ENCODE measurements around the gene PLIN4. TPM values are rescaled to one million over a fixed set of nuclear protein-coding genes. Genes with fewer than 3 reads are reported as not detected.

The PLIN4 gene
- total and polyA plus RNA-seq, 2 experiments from 2014 or later = 0.08 TPM; not detected in 1

- H3F3A ChIP-seq (ENCODE audit: insufficient read depth) = peaks cover 6% of the 10 kb centered on the region; the same call in 1 of the 2 replicates
- DNase-seq = peak; percentile 66
- H3K27ac ChIP-seq = 0 out of 2 replicates have a peak overlapping the region, but pooled peaks have one; percentile 1
- H3K36me3 ChIP-seq (ENCODE audit: low read depth) = no peaks in the 10 kb centered on the region; the same call in 1 of the 2 replicates
- H3K79me2 ChIP-seq (ENCODE audit: insufficient read depth) = peaks cover 65% of the 10 kb centered on the region
- peak overlapping the region; percentile 94 for H3K4me3 ChIP-seq
- H4K20me1 ChIP-seq (ENCODE audit: insufficient read depth) = no peaks in the 10 kb centered on the region
- peak overlapping the region; percentile 35; the same call in 1 of the 2 replicates for H2AFZ ChIP-seq
- peak overlapping the region; percentile 89 for H3K9ac ChIP-seq
- peak overlapping the region; percentile 98 for H3K4me2 ChIP-seq (ENCODE audit: unreplicated experiment)
- peaks cover 8% of the 10 kb centered on the region; the same call in 1 of the 2 replicates for H3K4me1 ChIP-seq (ENCODE audit: insufficient read depth)
- no peaks in the 10 kb centered on the region for H3K9me3 ChIP-seq (ENCODE audit: low read depth)
- TF ChIP-seq EZH2phosphoT487 (IDR thresholded peaks at IDR 0.05; ENCODE audit: insufficient read depth, low read depth) (no peak), EZH2 (IDR thresholded peaks at IDR 0.05; ENCODE audit: insufficient read depth, poor library complexity, severe bottlenecking) (no peak)
- in situ Hi-C loops (cut with MboI) = no loop called here
- H3K27me3 ChIP-seq (replicated peaks; ENCODE audit: insufficient read depth) = no peaks in the 10 kb centered on the region
- no peaks in the 10 kb centered on the region for H3K9me2 ChIP-seq (ENCODE audit: insufficient read depth)
- 31 to 36% methylated on average over 13 of the region's 13 CpGs for WGBS, 2 experiments (ENCODE audit: low coverage in 1 of 2, low lambda C conversion rate in 2 of 2, missing lambda C conversion rate in 2 of 2)
Measured at GRCh38 chr19:4474514-4475022, 43.7 kb downstream of the PLIN4 start.

DNA sequence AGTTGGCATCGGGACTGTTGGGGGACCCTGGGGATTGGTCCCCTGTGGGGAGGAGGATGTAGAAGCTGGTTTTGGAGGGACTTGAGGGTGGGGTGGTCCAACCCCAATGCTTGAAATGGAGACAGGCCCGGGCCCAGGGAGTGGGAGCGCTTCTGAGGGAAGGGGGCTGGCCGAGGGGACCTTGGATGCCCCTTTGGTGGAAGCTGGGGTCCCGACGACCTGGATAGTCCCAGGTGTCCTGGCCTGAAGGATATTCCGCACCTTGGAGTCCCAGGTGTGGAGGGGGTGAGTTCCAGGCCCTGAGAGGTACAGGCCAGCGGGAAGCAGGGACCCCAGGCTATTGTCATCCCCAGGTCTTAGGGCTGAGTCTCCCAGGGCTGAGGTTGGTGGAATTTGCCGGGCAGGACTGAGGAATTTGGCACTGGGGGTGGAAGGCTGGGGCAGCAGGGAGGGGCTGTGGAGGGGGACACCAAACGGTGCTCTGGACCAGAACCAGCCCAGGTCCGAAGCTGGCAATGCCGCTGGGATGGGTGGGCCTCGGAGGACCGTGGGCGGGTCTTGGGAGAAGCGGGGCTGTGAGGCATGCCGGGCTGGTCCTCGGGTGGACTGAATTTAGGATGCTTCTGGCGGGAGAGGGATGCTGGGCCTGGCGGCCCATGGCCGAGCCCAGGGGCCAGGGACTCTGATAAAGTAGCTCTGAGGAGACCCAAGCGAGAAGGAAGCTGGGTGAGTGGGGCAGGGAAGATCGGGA, 44.3 kb downstream of the PLIN4 start:
- TF ChIP-seq EZH2phosphoT487 (IDR thresholded peaks at IDR 0.05; ENCODE audit: insufficient read depth, low read depth) (no peak), EZH2 (IDR thresholded peaks at IDR 0.05; ENCODE audit: insufficient read depth, poor library complexity, severe bottlenecking) (no peak)
- Histone ChIP-seq H3K9ac (peak overlapping the region; percentile 89), H3K36me3 (ENCODE audit: low read depth) (no peaks in the 10 kb centered on the region; the same call in 1 of the 2 replicates), H3F3A (ENCODE audit: insufficient read depth) (peaks cover 6% of the 10 kb centered on the region; the same call in 1 of the 2 replicates), H3K4me1 (ENCODE audit: insufficient read depth) (peaks cover 8% of the 10 kb centered on the region; the same call in 1 of the 2 replicates), H3K4me2 (ENCODE audit: unreplicated experiment) (peak overlapping the region; percentile 98), H2AFZ (0 out of 2 replicates have a peak overlapping the region, but pooled peaks have one; percentile 35), H3K27me3 (replicated peaks; ENCODE audit: insufficient read depth) (no peaks in the 10 kb centered on the region), H3K79me2 (ENCODE audit: insufficient read depth) (peaks cover 60% of the 10 kb centered on the region), H4K20me1 (ENCODE audit: insufficient read depth) (no peaks in the 10 kb centered on the region), H3K9me3 (ENCODE audit: low read depth) (no peaks in the 10 kb centered on the region), H3K4me3 (peak overlapping the region; percentile 94), H3K9me2 (ENCODE audit: insufficient read depth) (no peaks in the 10 kb centered on the region), H3K27ac (0 out of 2 replicates have a peak overlapping the region, but pooled peaks have one; percentile 1)
- WGBS, 2 experiments (ENCODE audit: low coverage in 1 of 2, low lambda C conversion rate in 2 of 2, missing lambda C conversion rate in 2 of 2) = 15 to 17% methylated on average over 19 to 23 of the region's 23 CpGs
- in situ Hi-C loops (cut with MboI) = no loop called here
- peak; percentile 59 for DNase-seq

- WGBS, 2 experiments (ENCODE audit: low coverage in 1 of 2, low lambda C conversion rate in 2 of 2, missing lambda C conversion rate in 2 of 2) = 9 to 12% methylated on average over 19 to 22 of the region's 25 CpGs
- Histone ChIP-seq H3K9ac (peak overlapping the region; percentile 89), H3F3A (ENCODE audit: insufficient read depth) (peaks cover 6% of the 10 kb centered on the region; the same call in 1 of the 2 replicates), H3K79me2 (ENCODE audit: insufficient read depth) (peaks cover 54% of the 10 kb centered on the region), H3K4me2 (ENCODE audit: unreplicated experiment) (peak overlapping the region; percentile 98), H2AFZ (no peak overlapping the region), H3K27ac (no peak overlapping the region), H3K36me3 (ENCODE audit: low read depth) (no peaks in the 10 kb centered on the region), H3K4me3 (peak overlapping the region; percentile 94), H3K9me3 (ENCODE audit: low read depth) (no peaks in the 10 kb centered on the region), H3K9me2 (ENCODE audit: insufficient read depth) (no peaks in the 10 kb centered on the region), H4K20me1 (ENCODE audit: insufficient read depth) (no peaks in the 10 kb centered on the region), H3K4me1 (ENCODE audit: insufficient read depth) (peaks cover 8% of the 10 kb centered on the region; the same call in 1 of the 2 replicates), H3K27me3 (replicated peaks; ENCODE audit: insufficient read depth) (no peaks in the 10 kb centered on the region)
- DNase-seq = no peak
- in situ Hi-C loops (cut with MboI) = no loop called here
- TF ChIP-seq EZH2 (IDR thresholded peaks at IDR 0.05; ENCODE audit: insufficient read depth, poor library complexity, severe bottlenecking) (no peak), EZH2phosphoT487 (IDR thresholded peaks at IDR 0.05; ENCODE audit: insufficient read depth, low read depth) (no peak)
Measured at GRCh38 chr19:4473011-4473762, 45.1 kb downstream of the PLIN4 start.
